Measurements from ENCODE around the gene WBP2NL.
A peak's percentile ranks its signal among the peaks of the same experiment; 100 is the strongest.
"Not testable (repeated sequence)": the region's sequence is repeated elsewhere in the genome, so short reads cannot be mapped to it uniquely, and the experiment has no call there.

Gene WBP2NL, protein sequence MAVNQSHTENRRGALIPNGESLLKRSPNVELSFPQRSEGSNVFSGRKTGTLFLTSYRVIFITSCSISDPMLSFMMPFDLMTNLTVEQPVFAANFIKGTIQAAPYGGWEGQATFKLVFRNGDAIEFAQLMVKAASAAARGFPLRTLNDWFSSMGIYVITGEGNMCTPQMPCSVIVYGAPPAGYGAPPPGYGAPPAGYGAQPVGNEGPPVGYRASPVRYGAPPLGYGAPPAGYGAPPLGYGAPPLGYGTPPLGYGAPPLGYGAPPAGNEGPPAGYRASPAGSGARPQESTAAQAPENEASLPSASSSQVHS

DNA sequence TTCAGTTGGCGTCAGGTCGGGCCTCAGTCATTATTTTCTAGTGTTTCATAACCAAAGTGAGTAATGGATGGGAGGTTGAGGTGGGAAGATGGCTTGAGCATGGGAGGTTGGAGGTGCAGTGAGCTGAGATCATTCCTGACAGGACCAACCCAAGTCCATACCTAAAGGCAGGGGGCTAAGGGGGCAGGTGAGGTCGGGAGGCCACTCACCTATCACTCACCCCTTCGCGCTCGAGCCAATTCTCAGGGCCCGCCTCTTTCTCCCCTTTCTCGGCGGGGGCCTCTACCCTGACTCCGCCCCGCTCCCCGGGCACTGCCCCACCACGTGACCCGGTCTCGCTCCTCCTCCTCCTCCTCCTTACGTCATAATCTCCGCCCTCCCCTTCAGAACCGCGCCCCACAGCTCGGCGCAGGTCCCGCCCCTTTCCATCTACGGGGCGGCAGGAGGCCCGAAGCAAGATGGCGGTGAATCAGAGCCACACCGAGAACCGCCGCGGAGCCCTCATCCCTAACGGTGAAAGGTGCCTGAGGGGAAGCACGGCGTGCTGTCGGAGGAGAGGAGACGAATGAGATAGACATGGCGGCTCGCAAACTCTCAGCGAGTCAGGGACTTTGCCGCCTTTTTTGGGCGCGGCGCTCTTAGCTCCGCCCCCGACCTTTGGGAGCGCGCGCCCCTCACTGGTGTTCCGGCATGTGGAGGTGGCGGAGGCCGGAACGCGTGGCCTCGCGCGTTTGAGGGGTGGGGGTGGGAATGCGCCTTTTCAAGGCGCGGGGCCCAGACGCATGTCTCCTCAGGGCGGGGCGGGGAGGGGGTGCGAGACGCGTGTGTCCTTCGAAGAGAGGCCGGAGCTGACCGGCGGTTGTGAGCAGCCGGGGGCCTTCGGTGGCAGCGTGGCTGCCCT is at the start of gene WBP2NL:
Gene WBP2NL, plus strand, starts transcription at position 428 of the 901 bp plus-strand sequence. Its CDS starts 31 bp downstream, at position 459.
- DNase-seq, result peak; percentile 87

DNA sequence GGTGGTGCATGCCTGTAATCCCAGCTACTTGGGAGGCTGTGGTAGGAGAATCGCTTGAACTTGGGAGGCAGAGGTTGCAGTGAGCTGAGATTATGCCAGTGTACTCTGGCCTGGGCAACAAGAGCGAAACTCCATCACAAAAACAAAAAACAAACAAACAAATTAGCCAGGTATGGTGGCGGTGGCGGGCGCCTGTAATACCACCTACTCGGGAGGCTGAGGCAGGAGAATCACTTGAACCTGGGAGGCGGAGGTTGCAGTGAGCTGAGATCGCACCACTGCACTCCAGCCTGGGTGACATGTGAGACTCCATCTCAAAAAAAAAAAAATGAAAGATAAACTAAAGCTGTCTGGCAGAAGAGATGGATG is 49.7 kb upstream of the WBP2NL start:
- DNase-seq, result not testable (repeated sequence)

DNA sequence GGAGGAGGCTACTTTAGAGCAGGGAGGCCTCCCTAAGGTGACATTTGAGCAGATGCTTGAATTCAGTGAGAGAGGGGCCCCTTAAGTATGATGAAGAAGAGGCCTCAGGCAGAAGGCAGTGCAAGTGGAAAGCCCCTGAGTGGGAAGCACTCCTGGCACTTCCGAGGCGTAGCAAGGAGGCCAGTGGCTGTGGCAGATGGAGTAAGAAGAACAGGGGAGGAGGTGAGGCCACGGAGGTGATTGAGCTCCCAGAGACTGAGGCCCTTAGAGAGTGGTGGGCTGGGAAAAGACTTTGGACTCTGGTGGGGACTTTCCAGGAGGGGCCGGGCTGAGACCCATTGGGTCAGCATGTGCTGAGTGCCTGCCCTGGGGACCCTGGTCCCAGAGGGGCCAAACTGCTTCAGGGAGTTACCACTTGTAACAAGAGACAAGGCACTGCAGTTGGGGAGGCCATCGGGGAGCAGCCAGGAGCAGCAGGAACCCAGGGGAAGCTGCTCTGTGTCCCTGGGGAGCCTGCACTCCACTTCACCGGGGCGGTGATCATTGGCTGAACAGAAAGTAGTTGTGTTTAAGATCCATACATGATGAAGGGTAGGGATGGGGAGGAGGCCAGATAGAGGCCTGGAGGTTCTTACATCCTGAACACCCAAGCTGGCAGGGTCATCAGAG is 49.2 kb upstream of the WBP2NL start:
- DNase-seq, result no peak

DNA sequence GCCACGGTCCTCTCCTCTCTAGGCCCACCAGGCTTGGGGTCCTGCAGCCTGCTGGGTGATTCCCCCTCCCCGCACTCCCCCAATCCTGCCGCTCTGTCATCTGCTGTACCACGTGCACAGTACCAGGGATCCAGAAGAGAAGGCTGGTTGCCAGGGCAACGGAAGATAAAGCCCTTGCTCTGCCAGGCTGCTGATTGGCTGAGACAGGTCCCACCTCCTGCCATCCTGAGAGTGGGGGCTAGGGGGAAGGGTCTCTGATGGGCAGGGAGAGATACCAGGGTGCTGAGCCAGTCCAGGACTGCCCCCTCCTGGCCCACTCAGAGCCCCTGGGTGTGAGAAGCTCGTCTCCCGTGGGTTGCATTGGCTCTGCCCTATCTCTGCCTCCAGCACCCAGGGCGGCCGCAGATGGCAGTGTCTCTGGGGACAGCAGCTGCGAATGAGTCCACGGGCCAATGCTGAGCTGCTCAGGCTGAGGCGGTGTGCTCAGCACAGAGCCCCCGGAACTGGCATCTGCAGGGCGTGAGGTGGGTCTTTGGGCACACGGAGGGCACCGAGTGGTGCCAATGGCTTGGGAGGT is 46.6 kb upstream of the WBP2NL start, which contains the start of gene SMIM45:
Gene SMIM45, plus strand, starts transcription at position 253 of the 577 bp plus-strand sequence.
- no peak for DNase-seq

DNA sequence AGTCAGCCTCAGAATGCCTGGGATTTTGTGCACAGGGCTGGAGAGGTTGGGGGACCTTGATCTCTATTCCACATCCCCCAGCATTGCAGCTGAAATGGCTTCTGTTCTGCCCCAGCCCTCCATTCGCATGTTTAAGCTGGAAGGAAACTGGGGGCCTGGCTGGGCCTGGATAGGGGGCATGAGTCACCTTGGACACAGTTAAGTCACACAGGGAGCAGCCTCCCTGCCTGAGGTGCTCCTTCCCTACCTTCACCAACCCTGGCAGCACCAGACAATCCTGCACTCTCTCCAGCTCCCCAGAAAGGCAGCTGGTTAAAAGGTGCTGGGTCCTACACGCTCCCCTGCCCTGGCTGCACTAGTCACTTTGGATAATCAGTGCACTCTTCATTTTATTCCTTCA is 45.9 kb upstream of the WBP2NL start:
- no peak for DNase-seq

DNA sequence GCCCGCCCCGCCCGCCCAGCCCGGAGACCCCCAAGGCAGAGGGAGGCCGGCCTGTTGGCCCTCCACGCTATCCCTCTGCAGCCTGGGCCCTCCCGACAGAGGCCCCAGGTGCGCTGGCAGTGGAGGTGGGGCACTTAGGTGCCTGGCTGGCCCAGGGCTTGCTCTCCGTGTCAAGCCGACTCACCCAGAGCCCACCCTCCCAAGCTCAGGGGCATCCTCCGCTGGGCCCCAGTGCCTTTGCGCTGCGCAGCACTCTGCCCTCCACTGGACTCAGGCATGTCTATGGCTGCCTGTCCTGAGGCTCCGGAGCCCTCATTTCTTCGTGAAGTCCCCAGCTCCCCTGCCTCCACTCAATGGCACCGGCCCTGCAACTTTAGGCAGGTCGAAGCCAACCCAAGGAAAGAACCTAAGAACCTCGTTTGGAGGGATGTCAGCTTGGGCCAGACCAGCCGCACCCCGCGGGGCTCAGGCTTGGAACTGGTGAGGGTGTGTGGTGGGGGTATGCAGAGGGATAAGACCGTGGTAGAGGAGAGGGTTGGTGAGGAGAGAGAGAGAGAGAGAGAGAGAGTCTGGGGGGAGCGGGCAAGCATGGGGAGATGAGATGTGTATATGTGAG is 40.5 kb upstream of the WBP2NL start:
- no peak for DNase-seq

DNA sequence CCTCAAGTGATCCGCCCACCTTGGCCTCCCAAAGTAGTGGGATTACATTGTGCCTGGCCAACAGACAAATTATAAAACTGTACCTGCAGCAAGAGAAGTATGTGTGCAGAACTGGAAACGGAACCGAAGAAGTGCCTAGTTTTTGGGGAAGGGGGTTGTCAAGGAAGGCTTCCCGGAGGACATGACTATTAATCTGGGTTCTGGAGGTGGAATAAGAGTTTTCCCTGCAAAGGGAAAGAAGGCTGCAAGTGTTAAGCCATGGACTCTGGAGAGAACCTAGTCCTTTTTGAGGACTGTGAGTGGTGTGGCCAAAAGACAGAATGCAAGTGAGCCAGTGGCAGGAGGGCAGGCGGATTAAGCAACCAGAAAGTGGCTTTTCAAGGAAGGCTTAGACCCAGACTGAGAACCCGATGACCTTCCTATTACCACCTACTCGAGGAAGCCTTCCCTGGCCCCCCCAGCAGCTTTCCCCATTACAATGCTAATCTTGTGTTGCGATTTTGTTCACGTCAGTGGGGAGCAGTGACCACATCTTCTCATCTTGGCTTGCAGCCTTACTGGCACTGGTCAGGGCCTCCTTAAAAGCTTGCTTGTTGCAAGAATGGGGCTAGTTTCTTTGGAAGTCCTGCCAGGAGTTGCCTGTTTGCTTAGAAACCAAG is 35.0 kb upstream of the WBP2NL start:
- no peak for DNase-seq

DNA sequence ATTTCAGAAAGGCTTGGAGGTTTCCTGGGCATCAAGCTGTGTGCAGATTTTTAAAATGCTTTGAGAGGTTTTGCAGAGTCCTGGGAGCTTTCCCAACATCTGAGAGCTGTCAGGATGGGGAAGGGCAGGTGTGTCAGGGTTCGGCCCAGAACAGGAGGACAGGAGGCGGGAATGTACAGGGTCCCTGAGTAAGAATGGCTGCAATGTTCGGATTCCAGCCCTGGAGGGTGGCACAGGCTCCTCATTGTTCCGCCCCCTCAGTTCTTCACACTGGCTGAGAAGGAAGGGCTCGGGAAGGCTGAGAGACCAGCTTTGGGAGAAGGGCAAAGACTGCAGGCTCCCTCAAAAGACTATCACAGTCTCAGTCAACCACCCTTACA is 34.5 kb upstream of the WBP2NL start:
- no peak for DNase-seq

DNA sequence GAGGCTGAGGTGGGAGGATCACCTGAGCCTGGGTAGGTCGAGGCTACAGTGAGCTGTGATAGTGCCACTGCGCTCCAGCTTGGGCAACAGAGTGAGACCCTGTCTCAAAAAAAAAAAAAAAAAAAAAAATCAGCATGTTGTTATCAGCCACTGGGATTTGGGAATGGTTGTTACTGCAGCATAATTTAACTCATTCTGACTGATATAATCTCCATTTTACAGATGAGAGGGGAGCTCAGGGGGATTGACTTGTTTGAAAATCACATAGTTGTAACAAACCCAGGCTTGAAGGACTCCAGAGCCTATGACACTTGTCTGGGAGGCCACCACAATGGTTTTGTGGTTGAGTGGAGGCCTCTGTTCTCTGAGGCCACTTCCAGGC is 32.4 kb upstream of the WBP2NL start:
- DNase-seq, result no peak

DNA sequence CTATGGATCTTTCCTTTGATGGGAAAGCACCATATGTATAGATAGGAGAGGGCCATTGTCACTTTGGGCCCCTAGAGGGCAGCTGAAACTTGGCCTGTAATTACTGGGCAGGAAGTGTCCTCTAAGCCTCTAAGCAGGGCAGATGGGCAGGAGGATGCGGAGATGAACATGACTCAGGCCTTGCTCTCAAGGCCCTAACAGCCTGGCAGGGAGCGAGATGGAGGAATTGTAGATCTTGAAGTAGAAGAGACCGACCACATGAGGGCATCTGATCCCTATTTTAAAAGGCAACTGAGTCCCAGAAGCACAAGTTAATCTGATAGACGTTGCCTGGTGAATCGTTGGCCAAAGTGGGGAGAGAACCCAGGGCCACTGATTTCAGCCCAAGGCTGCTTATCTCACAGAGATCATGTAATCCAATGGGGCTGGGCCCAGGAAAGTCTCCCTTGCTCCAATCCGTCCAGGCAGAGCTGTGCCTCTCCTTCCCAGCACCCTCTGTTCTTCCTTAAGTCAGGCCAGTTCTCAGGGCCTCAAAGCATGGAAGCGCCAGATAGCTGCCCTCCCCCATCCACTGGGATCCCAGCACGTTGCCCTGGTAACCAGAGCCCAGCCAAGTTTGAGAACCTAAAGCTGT is 31.9 kb upstream of the WBP2NL start:
- no peak for DNase-seq

DNA sequence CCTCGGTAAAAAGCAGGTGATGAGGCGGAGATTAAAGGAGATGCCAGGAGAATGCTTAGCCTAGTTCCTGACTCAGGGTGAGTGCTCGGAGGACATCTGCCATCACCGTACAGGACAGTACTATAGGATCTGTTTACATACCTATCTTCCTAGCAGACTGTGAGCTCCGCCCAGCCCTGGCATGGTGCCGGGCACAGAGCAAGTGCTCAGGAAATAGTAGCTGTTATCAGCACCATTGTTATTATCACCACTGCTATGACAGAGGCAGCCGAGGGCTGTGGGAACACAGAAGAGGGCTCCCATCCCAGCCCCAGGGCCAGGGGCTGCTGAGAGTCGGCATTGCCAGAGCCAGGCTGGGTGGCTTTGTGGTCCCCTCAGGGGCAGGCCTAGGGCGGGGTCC is 30.0 kb upstream of the WBP2NL start:
- DNase-seq, result no peak

DNA sequence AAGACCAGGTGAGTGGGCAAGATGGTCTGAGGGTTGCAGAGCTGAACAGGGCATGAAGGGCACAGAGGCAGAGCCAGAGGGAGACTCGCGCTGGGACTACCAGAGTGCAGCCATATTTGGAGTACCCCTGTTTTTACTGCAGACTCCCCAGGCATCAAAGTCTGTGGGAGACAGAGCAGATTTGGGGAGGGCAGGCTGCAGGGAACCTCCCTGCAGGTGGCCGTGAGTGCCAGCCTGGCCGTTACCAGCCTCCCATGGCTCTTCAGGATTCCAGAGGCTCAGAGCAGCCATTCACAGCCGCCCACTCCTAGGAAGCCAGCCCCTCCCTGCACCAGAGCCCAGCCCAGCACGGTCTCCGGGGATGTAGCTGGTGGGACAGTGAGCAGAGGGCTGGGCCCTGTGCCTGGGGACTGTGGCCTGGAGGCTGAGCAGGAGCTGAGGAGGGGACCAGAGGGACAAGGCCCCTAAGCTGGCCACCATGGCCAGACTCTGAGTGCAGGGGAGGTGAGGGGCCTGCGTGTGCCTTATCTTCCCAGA is 29.4 kb upstream of the WBP2NL start, which contains the start of gene SEPTIN3:
Gene SEPTIN3, plus strand, starts transcription at position 334 of the 537 bp plus-strand sequence. CDS start 2,050 bp downstream, outside the sequence.
- no peak for DNase-seq

DNA sequence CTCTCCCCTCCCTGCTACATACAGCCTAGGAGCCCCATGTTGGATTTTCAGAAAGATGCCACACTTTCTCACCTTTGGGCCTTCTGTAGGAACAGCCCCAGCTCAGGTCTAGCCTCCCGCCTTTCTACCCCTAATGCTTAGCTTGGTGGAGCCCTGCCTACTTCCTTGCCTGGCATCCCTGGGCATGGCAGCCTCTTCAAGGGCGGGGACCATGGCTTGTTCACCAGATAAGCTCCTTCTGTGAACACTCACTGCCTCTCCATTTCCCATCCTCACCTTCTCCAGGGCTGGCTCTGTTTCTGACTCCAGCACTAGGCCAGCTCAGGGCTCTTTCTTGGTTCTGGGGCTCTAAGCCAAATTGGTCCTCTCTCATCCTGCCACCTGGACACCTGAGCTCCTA is 28.0 kb upstream of the WBP2NL start:
- DNase-seq, result no peak

DNA sequence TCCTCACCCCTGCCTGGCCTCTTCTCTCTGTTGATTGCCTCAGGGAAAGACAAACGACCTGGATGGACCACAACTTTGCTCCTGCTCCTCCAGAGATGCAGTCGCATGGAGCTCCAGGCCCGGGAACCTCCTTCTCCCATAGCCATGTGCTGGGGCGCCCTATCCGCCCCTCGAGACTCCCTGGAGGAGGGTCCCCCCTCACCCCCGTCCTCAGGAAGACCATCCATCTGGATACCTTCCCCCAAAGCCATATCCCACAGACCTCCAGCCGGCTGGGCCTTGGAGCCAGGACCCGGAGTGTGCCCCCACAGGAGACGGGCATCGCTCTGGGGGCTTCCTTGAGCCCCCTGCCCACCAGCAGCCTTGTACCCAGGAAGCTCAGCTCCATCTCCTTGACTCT is 27.2 kb upstream of the WBP2NL start:
- no peak for DNase-seq

DNA sequence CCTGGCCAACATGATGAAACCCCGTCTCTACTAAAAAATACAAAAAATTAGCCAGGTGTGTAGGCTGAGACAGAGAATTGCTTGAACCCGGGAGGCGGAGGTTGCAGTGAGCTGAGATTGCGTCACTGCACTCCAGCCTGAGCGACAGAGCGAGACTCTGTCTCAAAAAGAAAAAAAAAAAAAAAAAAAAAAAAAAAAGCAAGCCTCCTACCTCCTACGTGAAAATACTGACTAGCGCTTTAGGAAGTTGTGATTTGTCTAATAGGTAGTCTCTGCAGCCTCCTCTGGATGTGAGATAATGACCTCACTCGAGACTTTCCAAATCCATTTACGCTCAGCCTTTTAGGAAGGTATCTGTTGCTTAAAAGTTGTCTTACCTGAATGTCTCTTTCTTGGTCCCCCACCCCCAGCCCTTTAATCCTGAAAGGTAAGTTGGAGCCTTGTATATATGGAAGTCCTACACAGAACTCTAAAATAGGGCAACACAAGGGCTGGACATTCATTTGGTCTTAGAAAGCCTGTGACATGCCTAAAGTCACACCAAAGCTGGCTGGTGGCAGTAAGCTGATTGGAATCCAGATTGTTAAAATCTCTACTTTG is 23.8 kb upstream of the WBP2NL start:
- no peak for DNase-seq

DNA sequence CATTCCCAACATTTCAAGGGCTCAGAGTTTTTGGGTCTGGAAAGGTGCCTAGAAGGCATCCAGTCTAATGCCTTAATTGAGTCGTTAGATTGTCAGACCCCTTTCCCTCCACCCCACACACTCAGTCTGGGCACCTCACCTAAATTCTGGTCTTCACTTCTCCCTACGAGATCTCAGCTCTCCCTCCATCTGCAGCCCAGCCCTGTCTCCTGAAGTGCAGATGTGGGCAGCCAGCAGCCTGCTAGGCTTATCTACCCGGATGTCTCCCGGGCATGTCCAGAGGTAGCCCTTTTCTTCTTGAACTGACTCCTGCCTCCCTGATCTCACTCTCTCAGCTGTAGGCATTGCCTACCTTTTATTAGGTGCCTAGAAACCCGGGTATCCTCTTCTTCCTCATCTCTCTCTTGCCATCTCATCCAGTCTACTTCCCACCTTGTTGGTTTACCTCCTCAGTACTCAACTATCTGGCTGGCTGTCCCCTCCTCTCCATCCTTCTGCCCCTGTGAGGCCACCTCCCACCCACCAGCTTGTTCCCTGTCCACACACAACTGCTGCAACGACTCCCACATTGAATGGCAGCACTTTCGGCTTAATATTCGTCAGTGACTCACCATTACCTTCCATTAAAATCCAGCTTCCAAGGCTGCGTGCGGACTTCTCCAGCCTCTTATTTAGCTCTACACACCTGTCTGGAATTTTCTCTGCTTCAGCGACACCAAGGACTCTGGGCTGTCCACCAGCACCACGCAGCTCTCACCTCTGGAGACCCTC is 23.1 kb upstream of the WBP2NL start:
- no peak for DNase-seq

DNA sequence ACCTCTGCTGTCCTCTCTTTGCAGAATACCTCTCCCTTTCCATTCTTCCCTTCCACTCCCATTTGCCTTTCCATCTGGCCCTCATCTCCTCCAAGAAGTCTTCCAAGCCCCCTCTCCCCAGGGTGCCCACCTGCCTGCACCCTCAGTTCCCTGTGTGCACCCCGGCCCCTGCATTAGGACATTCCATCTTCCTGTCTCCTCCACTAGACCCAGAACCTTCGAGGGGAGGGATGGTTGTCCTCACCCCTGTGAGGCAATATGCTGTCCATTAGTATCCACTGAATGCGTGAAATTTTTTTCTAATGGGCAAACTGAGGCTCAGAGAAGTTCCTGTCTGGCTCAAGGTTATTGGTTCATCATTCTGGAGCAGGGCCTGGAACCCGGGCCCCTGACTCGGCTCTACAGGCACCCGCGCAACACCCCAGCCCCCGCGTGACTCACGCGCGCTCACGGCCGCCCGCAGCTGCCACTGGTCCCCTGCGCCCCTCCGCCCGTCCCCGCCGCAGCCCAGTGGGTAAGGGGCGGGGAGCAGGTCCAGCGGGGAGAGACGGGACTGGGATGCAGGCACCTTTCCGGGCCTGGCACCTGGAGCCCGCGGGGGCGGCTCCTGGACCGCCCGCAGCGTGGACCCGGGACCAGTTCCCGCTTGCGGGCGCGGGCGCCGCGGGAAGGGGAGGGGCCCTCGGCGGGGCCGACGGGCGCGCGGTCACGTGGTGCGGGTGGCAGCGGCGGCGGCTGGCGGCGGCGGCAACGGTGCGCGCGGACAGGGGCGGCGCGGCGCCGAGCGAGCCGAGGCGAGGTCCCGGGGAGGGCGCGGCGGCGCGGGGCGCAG is 22.3 kb upstream of the WBP2NL start:
- DNase-seq, result peak; percentile 25

DNA sequence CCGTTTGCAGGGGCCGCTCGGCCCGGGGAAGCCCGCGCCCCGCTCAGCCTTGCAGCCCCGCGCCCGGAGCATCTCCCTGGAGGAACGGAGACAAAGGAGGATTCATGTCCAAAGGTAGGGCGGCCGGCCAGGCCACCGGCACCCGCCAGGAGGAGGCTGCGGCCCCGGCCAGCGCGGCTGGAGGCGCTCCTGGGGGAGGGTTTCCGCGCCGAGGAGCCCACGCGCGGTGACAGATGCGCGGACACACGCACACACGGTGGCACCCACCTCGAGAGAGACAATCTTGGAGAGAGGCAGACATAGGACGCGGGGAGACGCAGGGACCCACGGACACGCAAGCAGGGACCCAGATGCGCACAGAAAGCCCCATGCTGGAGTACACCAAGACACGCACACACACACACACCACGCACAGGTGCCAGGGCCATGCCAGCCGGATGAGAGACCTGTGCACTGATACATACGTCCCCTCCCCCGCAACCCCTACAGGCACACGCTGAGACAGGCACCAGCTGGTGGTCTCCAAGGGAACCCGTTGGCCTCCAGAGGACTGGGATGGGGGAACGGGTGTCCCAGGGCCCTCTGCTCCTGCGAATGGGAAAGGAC is 21.5 kb upstream of the WBP2NL start:
- DNase-seq, result no peak

DNA sequence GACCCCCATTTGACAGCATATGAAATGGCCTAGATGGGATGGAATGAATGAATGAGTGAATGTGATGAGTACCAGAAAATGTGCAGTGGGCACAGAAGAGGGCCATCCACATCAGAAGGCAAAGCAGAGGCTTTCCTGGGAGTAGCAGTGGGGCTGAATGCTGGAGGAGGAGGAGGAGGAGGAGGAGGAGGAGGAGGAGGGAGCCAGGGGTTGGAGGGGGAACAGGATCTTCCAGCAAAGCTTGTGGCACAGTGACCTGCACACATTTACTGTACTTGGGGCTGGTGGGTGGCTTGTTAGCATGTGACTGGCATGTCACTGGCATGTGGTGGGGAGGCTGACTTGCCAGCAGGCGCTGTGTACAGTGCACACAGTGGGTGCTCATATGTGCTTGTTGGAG is 19.9 kb upstream of the WBP2NL start:
- no peak for DNase-seq
